Measurements from ENCODE around the gene ZHX3.
"Not testable (repeated sequence)": the region's sequence is repeated elsewhere in the genome, so short reads cannot be mapped to it uniquely, and the experiment has no call there.

The ZHX3 gene

GRCh38 chr20:41248368-41249024 lies 69.0 kb downstream of the ZHX3 start:
- H3K4me1 ChIP-seq (ENCODE audit: control insufficient read depth in 1 of 2, insufficient read depth in 1 of 2, low read depth in 1 of 2, low read length in 1 of 2) = no peaks in the 10 kb centered on the region
- no peaks in the 10 kb centered on the region for H3K27me3 ChIP-seq
- H3K36me3 ChIP-seq = no peaks in the 10 kb centered on the region
- TF ChIP-seq, protein P1, sequence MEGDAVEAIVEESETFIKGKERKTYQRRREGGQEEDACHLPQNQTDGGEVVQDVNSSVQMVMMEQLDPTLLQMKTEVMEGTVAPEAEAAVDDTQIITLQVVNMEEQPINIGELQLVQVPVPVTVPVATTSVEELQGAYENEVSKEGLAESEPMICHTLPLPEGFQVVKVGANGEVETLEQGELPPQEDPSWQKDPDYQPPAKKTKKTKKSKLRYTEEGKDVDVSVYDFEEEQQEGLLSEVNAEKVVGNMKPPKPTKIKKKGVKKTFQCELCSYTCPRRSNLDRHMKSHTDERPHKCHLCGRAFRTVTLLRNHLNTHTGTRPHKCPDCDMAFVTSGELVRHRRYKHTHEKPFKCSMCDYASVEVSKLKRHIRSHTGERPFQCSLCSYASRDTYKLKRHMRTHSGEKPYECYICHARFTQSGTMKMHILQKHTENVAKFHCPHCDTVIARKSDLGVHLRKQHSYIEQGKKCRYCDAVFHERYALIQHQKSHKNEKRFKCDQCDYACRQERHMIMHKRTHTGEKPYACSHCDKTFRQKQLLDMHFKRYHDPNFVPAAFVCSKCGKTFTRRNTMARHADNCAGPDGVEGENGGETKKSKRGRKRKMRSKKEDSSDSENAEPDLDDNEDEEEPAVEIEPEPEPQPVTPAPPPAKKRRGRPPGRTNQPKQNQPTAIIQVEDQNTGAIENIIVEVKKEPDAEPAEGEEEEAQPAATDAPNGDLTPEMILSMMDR (IDR thresholded peaks at IDR 0.05) = no peak
- no peaks in the 10 kb centered on the region for H3K9me3 ChIP-seq
- no peak overlapping the region for H3K27ac ChIP-seq
- H3K4me3 ChIP-seq (ENCODE audit: low read depth in 1 of 2, low read length in 1 of 2) = no peak overlapping the region

DNA sequence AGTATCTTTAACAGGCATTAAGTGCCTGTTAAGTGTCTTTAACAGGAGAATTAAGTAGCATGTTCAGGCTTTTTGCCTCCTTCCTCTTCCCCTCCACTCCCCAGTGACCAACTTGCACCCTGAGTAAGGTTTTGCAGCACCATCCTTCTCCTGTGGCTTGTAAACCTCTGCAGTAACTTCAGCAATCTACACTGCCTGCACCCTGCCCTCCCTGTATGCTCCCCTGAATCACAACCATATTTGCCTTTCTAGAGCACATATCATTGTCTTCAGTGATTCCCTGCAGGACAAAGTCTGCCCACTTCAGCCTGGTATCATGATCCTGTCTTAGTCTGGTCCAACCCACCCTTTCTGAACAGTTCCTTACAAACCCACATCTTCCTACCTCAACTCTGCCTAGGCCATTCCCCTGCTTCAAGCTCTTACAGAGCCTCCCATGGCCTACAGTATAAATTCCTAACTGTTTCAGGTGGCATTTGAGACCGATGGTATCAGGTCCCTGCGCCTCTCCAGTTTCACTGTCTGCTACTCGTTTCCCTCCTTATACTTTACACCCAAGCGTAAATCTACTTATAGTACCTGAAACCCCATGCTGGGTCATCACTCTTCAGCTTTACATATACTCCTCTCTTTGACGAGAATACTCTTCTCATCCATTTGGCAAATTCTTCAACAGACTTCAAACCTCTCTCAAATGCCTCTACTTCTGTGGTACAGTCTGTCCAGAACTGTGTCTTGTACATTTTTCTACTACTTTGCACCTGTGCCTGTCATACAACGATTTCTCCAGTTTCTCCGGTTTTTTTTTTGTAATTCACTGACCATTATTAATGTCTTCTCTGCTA lies 69.8 kb downstream of the ZHX3 start:
- Histone ChIP-seq H3K9me3 (no peaks in the 10 kb centered on the region), H3K4me3 (ENCODE audit: low read depth in 1 of 2, low read length in 1 of 2) (no peak overlapping the region), H3K4me1 (ENCODE audit: control insufficient read depth in 1 of 2, insufficient read depth in 1 of 2, low read depth in 1 of 2, low read length in 1 of 2) (no peaks in the 10 kb centered on the region), H3K27me3 (no peaks in the 10 kb centered on the region), H3K27ac (no peak overlapping the region), H3K36me3 (no peaks in the 10 kb centered on the region)
- TF ChIP-seq, protein P1 (IDR thresholded peaks at IDR 0.05) = no peak

GRCh38 chr20:41245086-41245707 lies 72.3 kb downstream of the ZHX3 start:
- Histone ChIP-seq H3K4me3 (ENCODE audit: low read depth in 1 of 2, low read length in 1 of 2) (no peak overlapping the region), H3K27me3 (no peaks in the 10 kb centered on the region), H3K36me3 (no peaks in the 10 kb centered on the region), H3K27ac (no peak overlapping the region), H3K9me3 (no peaks in the 10 kb centered on the region), H3K4me1 (ENCODE audit: control insufficient read depth in 1 of 2, insufficient read depth in 1 of 2, low read depth in 1 of 2, low read length in 1 of 2) (no peaks in the 10 kb centered on the region)
- TF ChIP-seq, protein P1 (IDR thresholded peaks at IDR 0.05) = no peak

DNA sequence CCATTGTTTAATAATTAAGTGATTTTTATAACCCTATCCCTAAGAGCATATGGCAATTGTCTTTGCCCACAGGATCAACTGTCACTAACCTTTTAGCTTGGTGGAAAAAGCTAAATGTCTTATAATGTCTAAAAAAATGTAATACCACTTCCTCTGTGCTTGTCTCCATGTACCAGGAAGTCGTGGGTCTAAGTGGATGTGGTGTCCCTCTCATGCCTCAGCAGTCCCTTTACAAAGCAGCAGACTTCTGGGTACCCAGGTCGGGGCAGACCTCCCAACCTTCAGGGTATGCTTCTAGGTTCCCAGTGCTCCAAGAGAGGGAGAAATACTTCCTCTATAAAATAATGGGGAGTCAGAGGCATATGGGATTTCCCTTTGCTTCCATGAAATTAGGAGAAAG lies 74.7 kb downstream of the ZHX3 start:
- Histone ChIP-seq H3K9me3 (no peaks in the 10 kb centered on the region), H3K4me1 (ENCODE audit: control insufficient read depth in 1 of 2, insufficient read depth in 1 of 2, low read depth in 1 of 2, low read length in 1 of 2) (no peaks in the 10 kb centered on the region), H3K36me3 (no peaks in the 10 kb centered on the region), H3K27ac (no peak overlapping the region), H3K27me3 (no peaks in the 10 kb centered on the region), H3K4me3 (ENCODE audit: low read depth in 1 of 2, low read length in 1 of 2) (no peak overlapping the region)
- TF ChIP-seq, protein P1 (IDR thresholded peaks at IDR 0.05) = no peak

GRCh38 chr20:41242352-41242751 lies 75.2 kb downstream of the ZHX3 start:
- H3K4me1 ChIP-seq (ENCODE audit: control insufficient read depth in 1 of 2, insufficient read depth in 1 of 2, low read depth in 1 of 2, low read length in 1 of 2) = no peaks in the 10 kb centered on the region
- H3K36me3 ChIP-seq = no peaks in the 10 kb centered on the region
- H3K4me3 ChIP-seq (ENCODE audit: low read depth in 1 of 2, low read length in 1 of 2) = no peak overlapping the region
- no peaks in the 10 kb centered on the region for H3K27me3 ChIP-seq
- no peak overlapping the region for H3K27ac ChIP-seq
- no peaks in the 10 kb centered on the region for H3K9me3 ChIP-seq
- TF ChIP-seq, protein P1 (IDR thresholded peaks at IDR 0.05) = no peak

GRCh38 chr20:41237233-41237632 lies 80.3 kb downstream of the ZHX3 start:
- not testable (repeated sequence) for H3K4me3 ChIP-seq (ENCODE audit: low read depth in 1 of 2, low read length in 1 of 2); H3K4me1 ChIP-seq (ENCODE audit: control insufficient read depth in 1 of 2, insufficient read depth in 1 of 2, low read depth in 1 of 2, low read length in 1 of 2); H3K9me3 ChIP-seq; H3K27me3 ChIP-seq; H3K36me3 ChIP-seq; H3K27ac ChIP-seq

DNA sequence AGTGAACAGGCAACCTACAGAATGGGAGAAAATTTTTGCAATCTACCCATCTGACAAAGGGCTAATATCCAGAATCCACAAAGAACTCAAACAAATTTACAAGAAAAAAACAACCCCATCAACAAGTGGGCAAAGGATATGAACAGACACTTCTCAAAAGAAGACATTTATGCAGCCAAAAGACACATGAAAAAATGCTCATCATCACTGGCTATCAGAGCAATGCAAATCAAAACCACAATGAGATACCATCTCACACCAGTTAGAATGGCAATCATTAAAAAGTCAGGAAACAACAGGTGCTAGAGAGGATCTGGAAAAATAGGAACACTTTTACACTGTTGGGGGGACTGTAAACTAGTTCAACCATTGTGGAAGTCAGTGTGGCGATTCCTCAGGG lies 80.7 kb downstream of the ZHX3 start:
- peaks cover 10% of the 10 kb centered on the region for H3K27me3 ChIP-seq
- H3K4me1 ChIP-seq (ENCODE audit: control insufficient read depth in 1 of 2, insufficient read depth in 1 of 2, low read depth in 1 of 2, low read length in 1 of 2); H3K27ac ChIP-seq; H3K4me3 ChIP-seq (ENCODE audit: low read depth in 1 of 2, low read length in 1 of 2); H3K9me3 ChIP-seq; H3K36me3 ChIP-seq: not testable (repeated sequence)

Data from neutrophil (primary cell).